Measurements from ENCODE around the gene SLC4A9. TPM values are rescaled to one million over a fixed set of nuclear protein-coding genes. Genes with fewer than 3 reads are reported as not detected.

The SLC4A9 gene
- total RNA-seq, 1 donor from 2014 or later, result not detected

DNA sequence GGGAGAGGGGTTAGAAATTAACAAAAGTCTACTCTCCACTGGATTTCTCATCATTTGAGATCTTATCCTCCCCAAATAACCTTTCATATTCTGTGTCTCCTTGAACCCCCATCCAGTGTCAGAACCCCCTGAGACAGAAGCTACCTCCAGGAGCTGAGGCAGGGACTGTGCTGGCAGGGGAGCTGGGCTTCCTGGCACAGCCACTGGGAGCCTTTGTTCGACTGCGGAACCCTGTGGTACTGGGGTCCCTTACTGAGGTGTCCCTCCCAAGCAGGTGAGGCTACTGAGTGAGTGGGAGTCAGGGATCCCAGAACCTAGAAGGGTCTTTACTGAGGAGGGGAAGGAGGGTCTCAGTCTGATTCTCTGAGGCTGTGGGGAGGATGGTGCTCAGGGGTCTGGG, 1.9 kb downstream of the SLC4A9 start:
- DNase-seq, result no peak

DNA sequence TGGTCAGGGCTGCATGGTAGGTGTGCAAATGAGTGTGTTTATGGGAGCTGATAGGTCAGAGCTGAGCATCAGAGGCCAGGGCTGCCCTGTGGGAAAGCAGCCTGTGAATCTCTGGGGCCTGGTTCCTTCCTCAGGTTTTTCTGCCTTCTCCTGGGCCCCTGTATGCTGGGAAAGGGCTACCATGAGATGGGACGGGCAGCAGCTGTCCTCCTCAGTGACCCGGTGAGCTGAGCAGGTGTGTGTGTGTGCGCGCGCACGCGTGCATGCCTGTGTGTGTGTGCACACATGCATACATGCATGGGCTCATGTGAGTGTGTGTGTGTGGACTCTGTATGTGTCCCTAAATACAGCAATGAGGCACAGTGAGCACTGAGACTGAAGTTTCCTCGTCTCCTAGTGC, 2.3 kb downstream of the SLC4A9 start:
- DNase-seq, result no peak

- peak; percentile 45 for DNase-seq
These were observed 3.1 kb downstream of the SLC4A9 start for GRCh38 chr5:140362875-140363630.

DNA sequence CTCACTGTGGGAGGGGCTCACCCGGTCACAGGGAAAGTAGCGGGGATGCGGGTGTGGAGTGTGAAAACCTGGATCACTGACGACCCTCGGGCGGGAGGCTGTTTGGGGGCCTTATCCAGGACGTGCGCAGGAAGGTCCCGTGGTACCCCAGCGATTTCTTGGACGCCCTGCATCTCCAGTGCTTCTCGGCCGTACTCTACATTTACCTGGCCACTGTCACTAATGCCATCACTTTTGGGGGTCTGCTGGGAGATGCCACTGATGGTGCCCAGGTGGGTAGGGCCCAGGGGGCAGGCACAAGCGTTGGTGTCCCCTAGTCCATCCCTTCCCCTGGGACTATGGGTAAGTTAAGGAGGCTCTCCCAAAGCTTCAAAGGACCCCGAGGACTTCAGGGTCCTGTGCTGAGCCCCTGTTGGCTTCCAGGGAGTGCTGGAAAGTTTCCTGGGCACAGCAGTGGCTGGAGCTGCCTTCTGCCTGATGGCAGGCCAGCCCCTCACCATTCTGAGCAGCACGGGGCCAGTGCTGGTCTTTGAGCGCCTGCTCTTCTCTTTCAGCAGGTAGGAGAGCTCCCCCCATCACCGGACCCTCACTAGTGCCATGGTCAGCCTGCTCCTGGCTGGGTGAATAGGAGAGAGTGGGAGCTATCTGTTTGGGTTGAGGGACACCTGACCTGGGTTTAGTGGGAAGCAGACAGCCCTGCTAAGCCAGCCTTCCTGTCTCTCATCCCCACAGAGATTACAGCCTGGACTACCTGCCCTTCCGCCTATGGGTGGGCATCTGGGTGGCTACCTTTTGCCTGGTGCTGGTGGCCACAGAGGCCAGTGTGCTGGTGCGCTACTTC, 3.9 kb downstream of the SLC4A9 start:
- DNase-seq, result no peak

DNA sequence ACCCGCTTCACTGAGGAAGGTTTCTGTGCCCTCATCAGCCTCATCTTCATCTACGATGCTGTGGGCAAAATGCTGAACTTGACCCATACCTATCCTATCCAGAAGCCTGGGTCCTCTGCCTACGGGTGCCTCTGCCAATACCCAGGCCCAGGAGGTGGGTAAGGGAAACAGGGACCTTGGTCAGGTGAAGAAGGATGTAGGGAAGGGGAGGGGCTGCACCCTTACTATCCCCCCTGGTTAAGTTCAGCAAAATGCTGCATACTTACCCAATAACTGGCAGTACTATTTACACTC, 4.4 kb downstream of the SLC4A9 start:
- no peak for DNase-seq

DNA sequence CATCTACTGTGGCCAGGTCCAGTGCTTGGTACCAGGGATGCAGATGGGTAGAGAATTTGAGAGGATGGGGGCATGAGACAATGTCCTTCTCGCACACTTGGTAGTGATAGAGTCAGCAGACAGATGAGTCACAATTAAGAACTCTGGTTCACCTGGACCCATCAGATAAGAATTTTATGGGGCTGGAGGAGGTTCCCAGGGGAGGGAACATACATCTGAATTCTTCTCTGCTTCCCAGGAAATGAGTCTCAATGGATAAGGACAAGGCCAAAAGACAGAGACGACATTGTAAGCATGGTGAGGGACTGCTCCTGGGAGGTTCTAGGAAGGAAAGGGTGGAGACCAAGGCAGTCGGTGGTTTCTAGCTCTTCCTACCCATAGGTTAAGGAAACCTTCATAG, 5.3 kb downstream of the SLC4A9 start:
- no peak for DNase-seq

- no peak for DNase-seq
These were observed 5.9 kb downstream of the SLC4A9 start for GRCh38 chr5:140365941-140366340.

DNA sequence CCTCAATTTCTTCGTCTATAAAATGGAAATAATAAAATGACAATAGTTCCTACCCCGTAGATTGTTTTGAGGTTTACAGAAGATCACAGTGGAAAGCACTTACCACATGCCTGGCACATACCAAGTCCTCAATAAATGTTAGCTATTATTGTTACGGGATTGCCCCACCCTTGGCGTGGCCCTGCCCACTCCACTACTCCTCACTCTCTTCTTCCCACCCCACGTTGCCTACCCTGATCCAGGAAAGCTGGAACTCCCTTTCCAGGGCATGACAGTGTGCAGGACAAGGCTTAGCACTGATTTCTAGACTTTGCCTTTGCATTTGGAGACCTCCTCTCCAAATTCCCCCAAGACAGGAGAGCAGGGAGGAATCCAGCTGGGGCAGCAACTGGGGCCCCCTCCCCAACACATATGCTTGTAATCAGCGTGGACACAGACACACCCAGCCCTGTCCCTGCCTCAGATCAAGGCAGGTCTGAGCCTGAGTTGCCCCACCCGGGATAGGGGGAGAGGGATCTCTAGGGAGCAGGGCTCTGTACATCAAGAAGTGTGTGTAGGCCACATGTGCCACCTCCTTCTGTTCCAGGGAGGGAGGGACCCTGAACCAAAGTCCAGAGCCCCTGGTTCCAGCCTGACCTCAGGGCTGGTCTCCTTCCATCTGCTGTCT, 6.7 kb downstream of the SLC4A9 start:
- DNase-seq, result no peak

GRCh38 chr5:140367256-140368013, 7.4 kb downstream of the SLC4A9 start:
- no peak for DNase-seq

- DNase-seq, result no peak
These were observed 11.6 kb downstream of the SLC4A9 start for GRCh38 chr5:140371356-140372151.

GRCh38 chr5:140372971-140373487, 13.0 kb downstream of the SLC4A9 start:
- DNase-seq, result peak; percentile 60

- DNase-seq, result no peak
These were observed 21.4 kb downstream of the SLC4A9 start for GRCh38 chr5:140381351-140381750.

DNA sequence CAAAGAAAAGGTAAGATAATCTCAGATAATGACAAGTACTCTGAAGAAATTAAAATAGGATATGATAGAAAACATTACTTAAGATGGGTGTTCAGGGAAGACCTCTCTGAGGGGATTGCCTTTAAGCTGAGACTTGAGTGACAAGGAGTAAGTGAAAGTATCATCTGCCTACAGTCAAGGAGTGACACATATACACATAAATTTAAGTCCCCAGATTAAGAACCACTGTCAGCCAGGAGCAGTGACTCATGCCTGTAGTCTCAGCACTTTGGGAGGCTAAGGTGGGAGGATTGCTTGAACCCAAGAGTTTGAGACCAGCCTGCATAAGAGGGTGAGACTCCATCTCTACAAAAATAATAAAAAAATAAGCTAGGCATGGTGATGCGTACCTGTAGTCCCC, 22.0 kb downstream of the SLC4A9 start:
- DNase-seq, result no peak

DNA sequence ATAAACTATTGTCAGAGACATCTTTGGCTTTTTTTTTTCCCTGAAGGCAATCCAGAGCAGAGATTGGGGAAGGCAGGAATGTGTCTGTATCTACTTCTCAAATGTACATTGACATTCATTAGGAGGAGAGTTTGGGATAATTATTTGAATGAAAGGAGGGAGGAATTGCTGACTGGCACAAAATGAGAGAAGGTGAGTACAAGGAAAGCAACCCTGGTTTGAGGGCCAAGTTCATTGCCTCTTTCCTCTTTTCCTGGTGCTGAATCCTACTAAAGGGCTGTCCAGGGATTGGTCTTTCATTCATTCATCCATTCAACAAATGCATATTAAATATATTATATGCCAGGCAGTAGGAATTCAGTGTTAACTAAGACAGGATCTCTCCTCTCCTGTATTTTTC, 22.9 kb downstream of the SLC4A9 start:
- DNase-seq, result no peak

DNA sequence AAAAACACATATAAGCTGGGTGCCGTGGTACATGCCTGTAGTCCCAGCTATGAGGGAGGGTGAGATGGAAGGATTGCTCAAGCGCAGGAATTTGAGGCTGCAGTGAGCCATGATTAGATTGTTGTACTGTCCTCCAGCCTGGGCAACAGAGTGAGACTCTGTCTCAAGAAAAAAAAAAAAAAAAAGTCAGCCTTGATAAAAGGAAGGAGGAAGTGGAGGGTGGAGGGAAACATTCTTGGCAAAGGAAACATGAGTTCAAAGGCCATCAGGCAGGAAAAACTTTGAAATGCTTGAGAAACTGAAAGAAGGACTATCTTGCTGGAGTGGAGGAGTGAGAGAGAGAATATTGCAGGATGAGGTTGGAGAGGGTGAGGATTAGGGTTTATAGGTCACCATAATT, 23.3 kb downstream of the SLC4A9 start:
- no peak for DNase-seq

DNA sequence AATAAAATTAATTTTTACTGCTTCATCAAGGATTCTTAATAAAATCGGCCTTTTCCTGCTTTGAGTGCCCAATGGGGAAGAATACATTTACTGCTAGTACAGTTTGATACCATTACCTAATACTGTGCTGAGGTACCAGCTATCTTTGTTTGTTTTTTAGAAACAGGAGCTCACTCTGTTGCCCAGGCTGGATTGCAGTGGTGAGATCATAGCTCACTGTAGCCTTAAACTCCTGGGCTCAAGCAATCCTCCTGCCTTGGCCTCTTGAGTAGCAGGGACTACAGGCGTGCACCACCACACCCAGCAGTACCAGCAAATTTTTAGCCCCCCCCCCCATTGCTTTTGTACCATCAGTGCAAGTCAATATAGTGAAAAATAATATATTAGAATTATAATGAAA, 28.1 kb downstream of the SLC4A9 start:
- no peak for DNase-seq

DNA sequence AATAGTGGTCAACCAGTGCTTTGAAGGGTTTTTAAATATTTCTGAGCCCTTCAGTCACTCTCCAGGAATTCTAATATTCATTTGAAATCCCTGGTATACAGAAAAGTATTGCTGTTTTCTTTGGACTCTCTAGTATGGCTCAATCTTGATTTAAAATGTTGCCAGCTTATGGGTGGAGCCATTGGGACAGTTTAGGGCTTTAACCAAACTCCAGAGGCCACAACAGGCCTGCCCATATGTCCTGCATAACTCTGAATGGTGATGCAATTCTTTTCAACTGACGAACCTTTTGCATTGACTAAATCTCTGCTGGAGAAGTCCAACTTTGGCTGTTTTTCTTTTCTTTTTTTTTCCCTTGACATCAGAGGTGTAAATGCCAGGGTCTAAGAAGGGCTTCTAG, 31.3 kb downstream of the SLC4A9 start:
- no peak for DNase-seq

DNA sequence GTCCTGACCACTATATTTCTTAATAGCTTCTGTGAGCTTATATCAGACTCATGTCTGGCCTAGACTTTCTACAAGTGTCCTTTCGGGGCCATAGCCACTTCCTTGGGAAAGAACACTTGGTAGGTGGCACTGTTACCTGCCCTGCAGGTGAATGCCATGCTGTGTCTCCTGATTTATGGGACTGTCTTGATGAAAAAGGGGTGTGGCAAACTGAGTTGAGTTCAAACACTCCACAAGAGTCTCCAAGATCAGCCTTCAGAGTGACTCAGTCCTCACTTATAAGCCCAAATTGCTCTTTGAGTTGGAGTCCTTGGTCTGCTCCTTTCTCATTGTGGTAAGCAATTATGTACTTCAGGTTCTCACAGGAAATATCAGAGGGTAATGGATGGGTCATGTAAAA, 31.7 kb downstream of the SLC4A9 start:
- DNase-seq, result no peak

GRCh38 chr5:140393738-140394137, 33.7 kb downstream of the SLC4A9 start:
- no peak for DNase-seq

DNA sequence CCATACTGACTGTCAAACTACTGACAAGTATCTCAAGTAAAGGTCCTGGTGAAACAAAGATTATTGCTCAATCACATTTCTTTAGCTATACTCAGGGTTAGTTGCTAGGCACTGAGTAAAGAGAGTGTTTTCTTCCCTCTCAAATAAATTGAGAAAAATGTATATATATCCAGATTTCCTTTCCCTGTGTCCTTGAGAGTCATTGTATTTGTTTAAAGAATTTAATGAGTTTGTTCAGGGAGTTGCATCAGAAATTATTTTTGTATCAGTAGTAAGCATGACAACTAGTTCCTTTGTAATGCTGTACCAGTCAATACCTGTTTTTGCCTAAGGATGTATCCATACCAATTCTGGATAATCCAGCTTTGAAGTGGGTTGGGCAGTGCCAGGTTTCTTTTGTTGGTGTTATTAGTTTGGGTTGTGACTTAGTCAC, 38.4 kb downstream of the SLC4A9 start:
- DNase-seq, result no peak

DNA sequence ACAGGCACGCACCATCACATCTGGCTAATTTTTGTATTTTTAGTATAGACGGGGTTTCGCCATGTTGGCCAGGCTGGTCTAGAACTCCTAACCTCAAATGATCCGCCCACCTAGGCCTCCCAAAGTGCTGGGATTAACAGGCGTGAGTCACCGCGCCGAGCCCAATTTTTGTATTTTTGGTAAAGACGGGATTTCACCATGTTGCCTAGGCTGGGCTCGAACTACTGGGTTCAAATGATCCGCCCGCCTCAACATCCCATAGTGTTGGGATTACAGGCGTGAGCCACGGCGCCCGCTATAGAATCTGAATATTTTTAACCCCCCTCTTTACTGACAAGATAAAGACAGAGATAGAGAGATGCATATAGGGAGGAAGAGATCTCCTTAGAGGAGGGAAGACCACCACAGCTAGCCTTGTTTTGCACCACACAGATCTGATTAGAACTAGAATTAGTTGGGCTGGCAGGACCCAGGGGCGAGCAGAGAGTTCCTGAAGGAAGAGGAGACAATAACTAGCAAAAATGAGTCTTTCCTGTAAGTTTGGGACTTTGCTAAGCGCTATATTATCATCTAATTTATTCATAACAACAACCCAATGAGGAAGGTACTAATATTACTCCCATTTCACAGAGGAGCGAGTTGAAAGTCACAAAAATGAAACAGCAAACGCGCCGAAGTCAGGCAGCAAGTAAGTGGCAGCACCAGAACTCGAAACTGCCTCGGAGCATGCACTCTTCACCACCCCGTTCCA, 40.2 kb downstream of the SLC4A9 start:
- no peak for DNase-seq

All from skin of body (tissue), 2 donors.